Progenitor cell of endocrine pancreas (in vitro differentiated cells): ENCODE measurements around the gene SLC12A2. TPM values are rescaled to one million over a fixed set of nuclear protein-coding genes. Genes with fewer than 3 reads are reported as not detected.

Experiments used
- DNase-seq: peaks from one replicate; pipeline ENCODE4 v3.0.0; 2021; ENCODE audit warnings: low spot score; ENCODE audit not compliant: unreplicated experiment
- H3K27ac Mint-ChIP-seq: 2 replicates; pipeline ENCODE4 v1.8.0; 2021; ENCODE audit warnings: mild to moderate bottlenecking, moderate library complexity, mixed read lengths
- H3K27me3 Mint-ChIP-seq: 2 replicates; pipeline ENCODE4 v1.8.0; 2021; ENCODE audit warnings: mixed read lengths
- H3K36me3 Mint-ChIP-seq: 2 replicates; pipeline ENCODE4 v1.8.0; 2022; ENCODE audit warnings: mixed read lengths; ENCODE audit not compliant: insufficient read depth
- H3K4me1 Mint-ChIP-seq: 2 replicates; pipeline ENCODE4 v1.8.0; 2021; ENCODE audit warnings: low read depth, mixed read lengths
- H3K4me3 Mint-ChIP-seq: 2 replicates; pipeline ENCODE4 v1.8.0; 2021; ENCODE audit warnings: low read depth, mild to moderate bottlenecking, moderate library complexity, mixed read lengths
- H3K9me3 Mint-ChIP-seq: 2 replicates; pipeline ENCODE4 v1.8.0; 2021; ENCODE audit warnings: low read depth, mixed read lengths
- CTCF ChIP-seq: fragments of 200-600 bp; sonication (generic); IDR thresholded peaks from one replicate; pipeline ENCODE4 v1.5.0; 2021; ENCODE audit warnings: antibody characterized with exemption, mild to moderate bottlenecking; ENCODE audit not compliant: unreplicated experiment
- total RNA-seq: library from RNA; stranded (reverse); gene quantifications from 2 replicates; pipeline ENCODE4 v1.2.1, GENCODE V29; 2021

The SLC12A2 gene
- total RNA-seq, 1 donor from 2014 or later: 51.7 TPM

GRCh38 chr5:128237546-128237945 lies 154.0 kb downstream of the SLC12A2 start:
- no peak overlapping the region for H3K27ac Mint-ChIP-seq

More at GRCh38 chr5:128237546-128237945, 154.0 kb downstream of the SLC12A2 start:
- H3K9me3 Mint-ChIP-seq: peaks cover under 1% of the 10 kb centered on the region
- no peak for DNase-seq
- no peaks in the 10 kb centered on the region for H3K4me1 Mint-ChIP-seq
- no peak for TF ChIP-seq CTCF
- H3K27me3 Mint-ChIP-seq: no peaks in the 10 kb centered on the region
- H3K4me3 Mint-ChIP-seq: no peak overlapping the region
- H3K36me3 Mint-ChIP-seq: no peaks in the 10 kb centered on the region
